Neutrophil (primary cell): Measurements from ENCODE around the gene SNX20.

ENCODE experiments used
- H3K27ac ChIP-seq: fragments of 200-600 bp; sonication (generic); 2 replicates; pipeline ENCODE4 v1.5.1; 2016; ENCODE audit warnings: mild to moderate bottlenecking, moderate library complexity
- H3K27me3 ChIP-seq: fragments of 200-600 bp; sonication (generic); 2 replicates; pipeline ENCODE4 v1.6.0; 2016; ENCODE audit warnings: mild to moderate bottlenecking
- H3K36me3 ChIP-seq: fragments of 200-600 bp; sonication (generic); 2 replicates; pipeline ENCODE4 v1.5.1; 2017
- H3K4me1 ChIP-seq, 2 experiments: fragments of 200-600 bp in 1 of 2; sonication (generic) in 1 of 2; 1 replicate in 1 of 2; 2 replicates in 1 of 2; pipeline versions ENCODE4 v1.5.1 to v1.6.1; 2013 to 2016; ENCODE audit warnings: low read depth in 1 of 2, low read length in 1 of 2, mild to moderate bottlenecking in 1 of 2, moderate library complexity in 1 of 2; ENCODE audit not compliant: control insufficient read depth in 1 of 2, insufficient read depth in 1 of 2
- H3K4me3 ChIP-seq, 2 experiments: fragments of 200-600 bp in 1 of 2; sonication (generic) in 1 of 2; 1 replicate in 1 of 2; 2 replicates in 1 of 2; pipeline ENCODE4 v1.5.1; 2013 to 2016; ENCODE audit warnings: low read depth in 1 of 2, low read length in 1 of 2, mild to moderate bottlenecking in 1 of 2, moderate library complexity in 1 of 2
- H3K9me3 ChIP-seq: fragments of 200-600 bp; sonication (generic); 2 replicates; pipeline ENCODE4 v1.5.1; 2016
- TF ChIP-seq, protein P1 (sequence below): fragments of 200-600 bp; sonication (generic); IDR thresholded peaks from 2 replicates; pipeline ENCODE4 v1.5.1; 2016; ENCODE audit warnings: antibody characterized with exemption

The SNX20 gene

DNA sequence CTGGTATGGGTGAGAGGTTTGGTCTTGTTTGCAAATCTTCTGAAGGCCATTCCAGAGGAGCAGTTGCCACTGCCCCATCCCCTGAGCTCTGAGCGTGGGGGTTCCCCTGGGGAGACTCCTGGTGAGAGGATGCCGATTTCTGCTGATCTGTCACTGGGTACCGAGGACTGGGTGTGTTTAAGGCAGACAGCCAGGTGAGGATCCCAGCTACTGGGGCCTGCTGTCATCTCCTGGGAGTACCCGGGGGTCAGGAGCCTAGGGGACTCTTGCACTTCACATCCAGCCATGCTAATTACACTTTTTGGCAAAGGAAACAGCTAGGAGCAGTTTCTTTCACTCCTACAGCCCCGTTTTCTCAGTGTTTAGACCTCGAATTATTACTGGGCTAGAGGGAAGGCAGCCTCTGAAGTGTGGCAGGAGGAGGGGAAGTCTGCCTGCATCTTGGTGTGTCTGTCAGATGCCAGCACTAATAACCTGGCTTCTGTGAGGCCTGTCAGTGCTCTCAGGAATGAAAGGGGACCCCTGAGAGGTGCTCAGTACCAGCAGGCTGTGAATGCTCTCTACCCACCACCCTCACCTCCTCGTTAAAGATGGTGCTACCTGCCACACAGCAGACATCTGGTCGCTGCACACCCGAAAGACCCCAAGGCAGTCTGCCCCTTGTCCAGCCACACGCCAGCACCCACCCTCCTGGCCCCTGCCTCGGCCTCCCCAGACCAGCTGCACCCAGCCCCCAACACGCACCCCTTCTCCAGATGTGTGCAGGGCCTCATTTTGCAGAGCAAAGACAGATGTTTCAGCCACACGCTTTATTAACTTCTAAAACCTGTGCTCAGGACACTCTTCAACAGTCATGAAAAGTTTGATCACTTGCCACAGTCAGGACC lies 43.2 kb downstream of the SNX20 start:
- Histone ChIP-seq H3K27ac (no peak overlapping the region), H3K4me3 (no peak overlapping the region), H3K27me3 (no peaks in the 10 kb centered on the region), H3K36me3 (no peaks in the 10 kb centered on the region), H3K4me1 (peaks cover 12 to 16% of the 10 kb centered on the region in 2 experiments), H3K9me3 (no peaks in the 10 kb centered on the region)
- TF ChIP-seq, protein P1, sequence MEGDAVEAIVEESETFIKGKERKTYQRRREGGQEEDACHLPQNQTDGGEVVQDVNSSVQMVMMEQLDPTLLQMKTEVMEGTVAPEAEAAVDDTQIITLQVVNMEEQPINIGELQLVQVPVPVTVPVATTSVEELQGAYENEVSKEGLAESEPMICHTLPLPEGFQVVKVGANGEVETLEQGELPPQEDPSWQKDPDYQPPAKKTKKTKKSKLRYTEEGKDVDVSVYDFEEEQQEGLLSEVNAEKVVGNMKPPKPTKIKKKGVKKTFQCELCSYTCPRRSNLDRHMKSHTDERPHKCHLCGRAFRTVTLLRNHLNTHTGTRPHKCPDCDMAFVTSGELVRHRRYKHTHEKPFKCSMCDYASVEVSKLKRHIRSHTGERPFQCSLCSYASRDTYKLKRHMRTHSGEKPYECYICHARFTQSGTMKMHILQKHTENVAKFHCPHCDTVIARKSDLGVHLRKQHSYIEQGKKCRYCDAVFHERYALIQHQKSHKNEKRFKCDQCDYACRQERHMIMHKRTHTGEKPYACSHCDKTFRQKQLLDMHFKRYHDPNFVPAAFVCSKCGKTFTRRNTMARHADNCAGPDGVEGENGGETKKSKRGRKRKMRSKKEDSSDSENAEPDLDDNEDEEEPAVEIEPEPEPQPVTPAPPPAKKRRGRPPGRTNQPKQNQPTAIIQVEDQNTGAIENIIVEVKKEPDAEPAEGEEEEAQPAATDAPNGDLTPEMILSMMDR = no peak

DNA sequence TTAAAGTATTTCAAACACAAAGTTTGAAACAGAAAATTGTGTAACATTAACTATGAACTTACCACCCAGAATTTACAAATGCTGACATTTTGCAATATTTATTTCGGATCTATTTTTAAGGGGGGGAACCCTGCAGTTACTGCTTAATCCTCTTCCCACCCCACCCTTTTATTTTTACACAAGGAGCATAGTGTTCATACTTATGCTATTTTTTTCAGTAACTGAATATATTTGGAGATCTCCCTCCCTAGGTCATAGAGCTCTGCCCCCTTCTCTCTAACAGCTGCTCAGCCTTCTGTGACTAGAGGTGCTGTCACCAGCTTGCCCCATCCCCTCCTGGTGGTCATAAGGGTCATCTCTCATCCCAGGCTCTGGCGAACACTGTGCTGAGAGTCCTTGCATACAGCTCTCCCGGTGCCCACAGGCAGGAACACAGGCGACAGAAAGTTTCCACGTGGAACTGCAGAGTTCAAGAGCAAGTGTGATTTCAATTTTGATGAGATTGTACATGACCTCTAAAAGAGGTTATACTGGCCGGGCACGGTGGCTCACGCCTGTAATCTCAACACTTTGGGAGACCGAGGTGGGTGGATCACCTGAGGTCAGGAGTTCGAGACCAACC lies 44.2 kb downstream of the SNX20 start:
- Histone ChIP-seq H3K36me3 (no peaks in the 10 kb centered on the region), H3K4me3 (no peak overlapping the region), H3K4me1 (peaks cover 10 to 14% of the 10 kb centered on the region in 2 experiments), H3K27me3 (no peaks in the 10 kb centered on the region), H3K9me3 (no peaks in the 10 kb centered on the region), H3K27ac (no peak overlapping the region)
- TF ChIP-seq, protein P1 = no peak

DNA sequence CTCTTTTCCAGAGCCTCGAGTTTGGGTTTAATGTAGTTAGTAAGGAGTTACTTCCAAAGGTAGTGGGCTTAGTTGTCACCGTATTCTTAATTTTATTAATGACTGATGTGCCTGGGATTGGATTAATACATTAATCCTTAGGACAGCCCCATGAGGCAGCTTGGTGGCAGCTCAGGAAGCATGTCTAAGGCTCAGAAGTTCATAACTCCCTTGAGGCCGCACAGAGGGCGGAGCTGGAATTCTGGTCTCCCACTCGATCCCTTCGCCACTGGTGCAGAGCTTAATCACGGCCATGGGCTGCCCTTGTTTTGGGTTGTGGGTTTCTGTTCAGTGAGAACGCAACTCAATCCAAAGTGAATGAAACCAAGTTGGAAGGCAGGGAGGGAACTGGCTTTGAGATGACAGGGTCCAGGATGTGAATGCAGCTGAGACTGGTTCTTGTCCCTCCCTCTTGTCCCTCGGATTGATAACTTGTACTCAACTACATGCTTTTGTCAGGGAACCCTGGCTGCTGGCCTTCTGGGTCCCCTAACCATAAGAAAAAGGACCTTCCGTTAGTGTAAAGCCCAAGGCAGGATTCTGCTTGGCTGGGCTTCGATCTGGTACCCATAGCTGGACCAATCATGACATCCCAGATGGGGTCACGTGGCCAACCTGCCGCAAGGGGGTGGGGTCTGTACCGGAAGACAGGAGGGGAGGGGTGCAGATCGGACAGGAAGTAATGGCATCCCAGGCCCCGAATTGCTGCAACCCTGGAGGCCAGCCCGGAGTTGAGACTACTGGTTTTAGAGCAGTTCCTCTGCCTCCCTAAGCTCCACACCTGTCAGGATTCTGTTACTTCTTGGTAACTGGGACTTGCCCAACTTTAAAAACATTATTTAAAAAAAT lies 45.4 kb downstream of the SNX20 start:
- Histone ChIP-seq H3K27me3 (no peaks in the 10 kb centered on the region), H3K9me3 (no peaks in the 10 kb centered on the region), H3K4me3 (no peak overlapping the region), H3K27ac (no peak overlapping the region), H3K4me1 (peaks cover 10 to 14% of the 10 kb centered on the region in 2 experiments), H3K36me3 (no peaks in the 10 kb centered on the region)
- TF ChIP-seq, protein P1 = no peak

DNA sequence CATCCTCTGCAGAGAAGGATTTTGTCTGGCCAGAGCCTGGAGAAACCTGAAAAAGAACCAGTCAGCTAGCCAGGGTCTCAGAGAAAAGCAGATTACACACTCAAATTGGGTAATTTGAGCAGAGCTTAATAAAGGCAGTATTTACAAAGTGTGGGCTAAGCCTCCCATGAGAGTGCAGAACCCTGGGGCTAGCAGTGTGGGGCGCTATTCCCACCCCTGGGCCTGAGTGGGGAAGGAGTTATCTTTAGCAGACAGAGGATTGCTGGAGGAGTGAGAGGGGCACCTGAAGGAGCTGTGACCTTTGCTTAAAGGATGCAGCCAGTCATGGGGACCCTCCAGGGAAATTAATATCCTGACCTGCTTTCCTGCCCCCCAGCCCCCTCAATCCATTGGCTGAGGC lies 46.2 kb downstream of the SNX20 start:
- Histone ChIP-seq H3K4me3 (no peak overlapping the region), H3K36me3 (no peaks in the 10 kb centered on the region), H3K27ac (no peak overlapping the region), H3K27me3 (no peaks in the 10 kb centered on the region), H3K9me3 (no peaks in the 10 kb centered on the region), H3K4me1 (peaks cover 10 to 14% of the 10 kb centered on the region in 2 experiments)
- TF ChIP-seq, protein P1 = no peak

DNA sequence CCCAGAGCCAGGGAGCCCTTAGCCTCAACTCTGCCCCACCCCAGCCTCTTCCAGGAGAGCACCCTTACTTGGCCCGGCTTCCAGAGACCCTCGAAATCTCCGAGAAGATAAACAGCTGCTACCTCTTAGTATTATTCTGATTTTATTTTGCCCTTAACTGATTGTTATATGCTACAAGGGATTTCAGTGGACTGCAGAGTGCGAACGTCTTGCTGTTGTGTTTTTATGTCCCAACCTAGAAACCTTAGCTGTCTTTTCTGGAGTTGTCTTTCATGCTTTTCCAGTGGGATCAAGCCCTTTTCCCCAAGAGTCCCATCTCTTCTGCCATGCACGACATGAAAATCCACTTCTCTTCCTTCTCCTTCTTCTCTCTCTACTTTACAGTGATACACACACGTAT lies 47.0 kb downstream of the SNX20 start:
- Histone ChIP-seq H3K27me3 (no peaks in the 10 kb centered on the region), H3K27ac (no peak overlapping the region), H3K4me3 (no peak overlapping the region), H3K4me1 (peaks cover 10 to 14% of the 10 kb centered on the region in 2 experiments), H3K36me3 (no peaks in the 10 kb centered on the region), H3K9me3 (no peaks in the 10 kb centered on the region)
- TF ChIP-seq, protein P1 = no peak
